ENCODE data around the gene SOX6. TPM values are rescaled to one million over a fixed set of nuclear protein-coding genes. Genes with fewer than 3 reads are reported as not detected.

The SOX6 gene
- polyA plus RNA-seq, 3 donors, result not detected

DNA sequence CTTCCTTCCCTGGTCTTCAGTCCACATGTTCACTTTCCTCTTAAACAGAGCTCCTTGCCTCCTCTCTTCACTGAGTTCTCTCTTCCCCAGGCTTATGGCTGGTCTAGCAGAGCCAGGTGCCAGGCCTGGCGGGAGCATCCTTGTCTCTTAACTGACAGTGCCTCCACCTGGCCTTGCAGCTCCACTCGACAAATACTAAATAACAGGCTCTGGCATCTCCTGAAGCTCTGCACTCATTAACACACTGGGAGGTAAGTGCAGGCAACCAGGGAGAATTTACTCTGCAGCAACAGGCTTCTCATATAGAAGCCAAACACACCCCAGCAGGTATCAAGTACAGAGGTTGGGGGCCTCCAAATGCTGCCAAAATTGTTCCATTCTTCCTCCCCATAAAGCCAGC is 438.1 kb downstream of the SOX6 start:
- H4K20me1 ChIP-seq (ENCODE audit: insufficient read depth, low read length), result no peaks in the 10 kb centered on the region
- no peaks in the 10 kb centered on the region for H3K9me3 ChIP-seq (replicated peaks in 1 of 2; ENCODE audit: control insufficient read depth in 1 of 2, insufficient read depth in 1 of 2, low read length in 2 of 2)
- no peak overlapping the region for H3K4me2 ChIP-seq (replicated peaks; ENCODE audit: extremely low read depth, low read length, poor library complexity, severe bottlenecking)
- WGBS (ENCODE audit: insufficient coverage), result 93% methylated on average over 2 of the region's 2 CpGs
- no peak overlapping the region for H3K4me3 ChIP-seq (replicated peaks in 1 of 3; ENCODE audit: low read depth in 2 of 3, low read length in 3 of 3)
- no peaks in the 10 kb centered on the region for H3K36me3 ChIP-seq (replicated peaks in 1 of 2; ENCODE audit: control insufficient read depth in 1 of 2, insufficient read depth in 2 of 2, low read length in 2 of 2)
- Mint-ChIP-seq H3K4me3 (no peak overlapping the region), H3K9me3 (no peaks in the 10 kb centered on the region), H3K4me1 (no peaks in the 10 kb centered on the region), H3K27me3 (ENCODE audit: low read depth in 3 of 3) (peaks cover 0 to 2% (median 1%) of the 10 kb centered on the region in 3 donors), H3K36me3 (no peaks in the 10 kb centered on the region), H3K27ac (no peak overlapping the region)
- intact Hi-C loops (cut with micrococcal nuclease), result no loop called here
- no peaks in the 10 kb centered on the region for H3K4me1 ChIP-seq (ENCODE audit: control insufficient read depth in 1 of 2, insufficient read depth in 2 of 2, low read length in 2 of 2)
- no peaks in the 10 kb centered on the region for H3K27me3 ChIP-seq (ENCODE audit: control insufficient read depth in 2 of 2, insufficient read depth in 2 of 2, low read length in 2 of 2)
- TF ChIP-seq, protein P1, sequence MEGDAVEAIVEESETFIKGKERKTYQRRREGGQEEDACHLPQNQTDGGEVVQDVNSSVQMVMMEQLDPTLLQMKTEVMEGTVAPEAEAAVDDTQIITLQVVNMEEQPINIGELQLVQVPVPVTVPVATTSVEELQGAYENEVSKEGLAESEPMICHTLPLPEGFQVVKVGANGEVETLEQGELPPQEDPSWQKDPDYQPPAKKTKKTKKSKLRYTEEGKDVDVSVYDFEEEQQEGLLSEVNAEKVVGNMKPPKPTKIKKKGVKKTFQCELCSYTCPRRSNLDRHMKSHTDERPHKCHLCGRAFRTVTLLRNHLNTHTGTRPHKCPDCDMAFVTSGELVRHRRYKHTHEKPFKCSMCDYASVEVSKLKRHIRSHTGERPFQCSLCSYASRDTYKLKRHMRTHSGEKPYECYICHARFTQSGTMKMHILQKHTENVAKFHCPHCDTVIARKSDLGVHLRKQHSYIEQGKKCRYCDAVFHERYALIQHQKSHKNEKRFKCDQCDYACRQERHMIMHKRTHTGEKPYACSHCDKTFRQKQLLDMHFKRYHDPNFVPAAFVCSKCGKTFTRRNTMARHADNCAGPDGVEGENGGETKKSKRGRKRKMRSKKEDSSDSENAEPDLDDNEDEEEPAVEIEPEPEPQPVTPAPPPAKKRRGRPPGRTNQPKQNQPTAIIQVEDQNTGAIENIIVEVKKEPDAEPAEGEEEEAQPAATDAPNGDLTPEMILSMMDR (IDR thresholded peaks at IDR 0.05), result no peak
- no peak overlapping the region for H3K9ac ChIP-seq (ENCODE audit: insufficient read depth, low read length, poor library complexity, severe bottlenecking)
- H3K79me2 ChIP-seq (ENCODE audit: insufficient read depth, low read length), result no peaks in the 10 kb centered on the region
- H3K27ac ChIP-seq (ENCODE audit: low read depth in 1 of 2, low read length in 2 of 2), result no peak overlapping the region
- DNase-seq, result no peak
- no peak overlapping the region for H2AFZ ChIP-seq (ENCODE audit: insufficient read depth, low read depth, low read length, poor library complexity, severe bottlenecking)
